ENCODE data around the gene RIN3. TPM values are rescaled to one million over a fixed set of nuclear protein-coding genes. Genes with fewer than 3 reads are reported as not detected.
"Not testable (repeated sequence)": the region's sequence is repeated elsewhere in the genome, so short reads cannot be mapped to it uniquely, and the experiment has no call there.

The RIN3 gene
- polyA plus RNA-seq, 4 donors: 5.6 to 7.6 (median 6.7) TPM

- no peak for DNase-seq (ENCODE audit: low read depth in 4 of 4, low spot score in 2 of 4)
These were observed 11.9 kb downstream of the RIN3 start for GRCh38 chr14:92525322-92526095.

GRCh38 chr14:92527721-92528120 is 14.1 kb downstream of the RIN3 start:
- DNase-seq (ENCODE audit: low read depth in 4 of 4, low spot score in 2 of 4): no peak

GRCh38 chr14:92528486-92529100 is 15.0 kb downstream of the RIN3 start:
- DNase-seq (ENCODE audit: low read depth in 4 of 4, low spot score in 2 of 4): no peak

GRCh38 chr14:92529903-92530302 is 16.3 kb downstream of the RIN3 start:
- no peak for DNase-seq (ENCODE audit: low read depth in 4 of 4, low spot score in 2 of 4)

GRCh38 chr14:92531106-92531873 is 17.7 kb downstream of the RIN3 start:
- no peak for DNase-seq (ENCODE audit: low read depth in 4 of 4, low spot score in 2 of 4)

- no peak for DNase-seq (ENCODE audit: low read depth in 4 of 4, low spot score in 2 of 4)
These were observed 19.0 kb downstream of the RIN3 start for GRCh38 chr14:92532490-92533163.

- no peak for DNase-seq (ENCODE audit: low read depth in 4 of 4, low spot score in 2 of 4)
These were observed 21.5 kb downstream of the RIN3 start for GRCh38 chr14:92534932-92535643.

GRCh38 chr14:92536231-92536630 is 22.6 kb downstream of the RIN3 start:
- DNase-seq (ENCODE audit: low read depth in 4 of 4, low spot score in 2 of 4): not testable (repeated sequence)

GRCh38 chr14:92538412-92538985 is 24.9 kb downstream of the RIN3 start:
- DNase-seq (ENCODE audit: low read depth in 4 of 4, low spot score in 2 of 4): no peak

GRCh38 chr14:92539419-92539818 is 25.8 kb downstream of the RIN3 start:
- no peak for DNase-seq (ENCODE audit: low read depth in 4 of 4, low spot score in 2 of 4)

- no peak for DNase-seq (ENCODE audit: low read depth in 4 of 4, low spot score in 2 of 4)
These were observed 26.3 kb downstream of the RIN3 start for GRCh38 chr14:92539875-92540274.

- no peak for DNase-seq (ENCODE audit: low read depth in 4 of 4, low spot score in 2 of 4)
These were observed 27.0 kb downstream of the RIN3 start for GRCh38 chr14:92540472-92541048.

- no peak for DNase-seq (ENCODE audit: low read depth in 4 of 4, low spot score in 2 of 4)
These were observed 29.4 kb downstream of the RIN3 start for GRCh38 chr14:92542766-92543554.

- DNase-seq (ENCODE audit: low read depth in 4 of 4, low spot score in 2 of 4): no peak
These were observed 30.6 kb downstream of the RIN3 start for GRCh38 chr14:92544051-92544720.

GRCh38 chr14:92546347-92547053 is 32.9 kb downstream of the RIN3 start:
- no peak for DNase-seq (ENCODE audit: low read depth in 4 of 4, low spot score in 2 of 4)

- DNase-seq (ENCODE audit: low read depth in 4 of 4, low spot score in 2 of 4): no peak
These were observed 35.7 kb downstream of the RIN3 start for GRCh38 chr14:92549105-92549858.

GRCh38 chr14:92549859-92550230 is 36.3 kb downstream of the RIN3 start:
- DNase-seq (ENCODE audit: low read depth in 4 of 4, low spot score in 2 of 4): no peak
